ENCODE results near the gene GM2A. TPM values are rescaled to one million over a fixed set of nuclear protein-coding genes. Genes with fewer than 3 reads are reported as not detected.

GM2A gene
- total and polyA plus RNA-seq, 7 donors = 3.0 to 12.1 (median 6.9) TPM

GRCh38 chr5:151278845-151279244, 25.9 kb downstream of the GM2A start:
- WGBS, 3 donors = 74 to 80% (median 75%) methylated on average over 5 of the region's 5 CpGs
- DNase-seq (no peak), ATAC-seq (no peak)
- Histone ChIP-seq H3K27ac (no peak overlapping the region), H3K9me3 (no peaks in the 10 kb centered on the region), H3K4me3 (no peak overlapping the region), H3K36me3 (ENCODE audit: insufficient read depth in 1 of 2, low read depth in 1 of 2) (no peaks in the 10 kb centered on the region), H3K4me1 (no peaks in the 10 kb centered on the region), H3K27me3 (ENCODE audit: insufficient read depth in 3 of 3, low read length in 2 of 3) (no peaks in the 10 kb centered on the region)
- TF ChIP-seq CTCF (IDR thresholded peaks at IDR 0.05) = no peak
- intact Hi-C loops (cut with DNase I) = no loop called here

GRCh38 chr5:151280443-151280842, 27.5 kb downstream of the GM2A start:
- 86 to 92% (median 92%) methylated on average over 2 of the region's 2 CpGs for WGBS, 3 donors
- Histone ChIP-seq H3K4me3 (no peak overlapping the region), H3K27me3 (ENCODE audit: insufficient read depth in 3 of 3, low read length in 2 of 3) (no peaks in the 10 kb centered on the region), H3K36me3 (ENCODE audit: insufficient read depth in 1 of 2, low read depth in 1 of 2) (no peaks in the 10 kb centered on the region), H3K4me1 (no peaks in the 10 kb centered on the region), H3K27ac (no peak overlapping the region), H3K9me3 (no peaks in the 10 kb centered on the region)
- DNase-seq = no peak
- ATAC-seq = no peak
- intact Hi-C loops (cut with DNase I) = no loop called here
- TF ChIP-seq CTCF (IDR thresholded peaks at IDR 0.05) = no peak

GRCh38 chr5:151281001-151281639, 28.1 kb downstream of the GM2A start:
- Histone ChIP-seq H3K4me3 (no peak overlapping the region), H3K9me3 (no peaks in the 10 kb centered on the region), H3K4me1 (no peaks in the 10 kb centered on the region), H3K27me3 (ENCODE audit: insufficient read depth in 3 of 3, low read length in 2 of 3) (peaks cover 0 to 3% (median 0%) of the 10 kb centered on the region in 3 donors), H3K27ac (no peak overlapping the region), H3K36me3 (ENCODE audit: insufficient read depth in 1 of 2, low read depth in 1 of 2) (no peaks in the 10 kb centered on the region)
- 93 to 96% (median 93%) methylated on average over 13 of the region's 13 CpGs for WGBS, 3 donors
- no peak for DNase-seq
- intact Hi-C loops (cut with DNase I) = no loop called here
- no peak for TF ChIP-seq CTCF (IDR thresholded peaks at IDR 0.05)
- no peak for ATAC-seq

- ATAC-seq (no peak), DNase-seq (no peak)
- no peak overlapping the region for H3K27ac ChIP-seq
- WGBS, 3 donors = 75 to 84% (median 80%) methylated on average over 4 of the region's 4 CpGs
- peaks cover 0 to 3% (median 0%) of the 10 kb centered on the region in 3 donors for H3K27me3 ChIP-seq (ENCODE audit: insufficient read depth in 3 of 3, low read length in 2 of 3)
- intact Hi-C loops (cut with DNase I) = no loop called here
- H3K4me1 ChIP-seq = no peaks in the 10 kb centered on the region
- no peak for TF ChIP-seq CTCF (IDR thresholded peaks at IDR 0.05)
- H3K36me3 ChIP-seq (ENCODE audit: insufficient read depth in 1 of 2, low read depth in 1 of 2) = no peaks in the 10 kb centered on the region
- H3K9me3 ChIP-seq = no peaks in the 10 kb centered on the region
- no peak overlapping the region for H3K4me3 ChIP-seq
These were observed 30.3 kb downstream of the GM2A start for GRCh38 chr5:151283120-151283825.
